Measurements from ENCODE around the gene PEMT.

The PEMT gene

DNA sequence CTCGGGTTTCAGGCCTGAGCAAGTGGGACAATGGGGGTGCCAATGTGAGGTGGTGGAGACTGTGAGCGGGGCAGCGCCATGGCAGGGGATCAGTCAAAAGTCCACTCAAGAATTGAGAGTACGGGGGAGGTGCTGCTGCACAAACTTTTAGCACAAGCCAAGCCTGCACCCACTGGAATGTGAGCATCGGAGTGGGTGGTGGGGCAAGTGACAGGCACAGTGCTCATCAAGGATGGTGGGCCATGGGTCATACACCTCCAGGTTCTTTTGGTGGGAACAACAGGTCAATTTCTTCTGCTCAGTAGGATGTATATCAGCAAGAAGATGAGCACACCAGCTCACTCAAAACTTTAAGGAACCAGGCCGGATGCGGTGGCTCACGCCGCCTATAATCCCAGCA, 32.4 kb upstream of the PEMT start:
- H4K20me1 ChIP-seq (ENCODE audit: low read depth, low read length), result no peaks in the 10 kb centered on the region
- H3K4me3 ChIP-seq (ENCODE audit: insufficient read depth, low read length, poor library complexity, severe bottlenecking), result no peak overlapping the region
- no peaks in the 10 kb centered on the region for H3K79me2 ChIP-seq (ENCODE audit: insufficient read depth, low read length)
- no peaks in the 10 kb centered on the region for H3K36me3 ChIP-seq (ENCODE audit: low read length)
- no peaks in the 10 kb centered on the region for H3K9me3 ChIP-seq (ENCODE audit: insufficient read depth, low read length)
- TF ChIP-seq EZH2phosphoT487 (conservative IDR thresholded peaks at IDR 0.05; ENCODE audit: low read length), result no peak
- TF ChIP-seq, protein P1, sequence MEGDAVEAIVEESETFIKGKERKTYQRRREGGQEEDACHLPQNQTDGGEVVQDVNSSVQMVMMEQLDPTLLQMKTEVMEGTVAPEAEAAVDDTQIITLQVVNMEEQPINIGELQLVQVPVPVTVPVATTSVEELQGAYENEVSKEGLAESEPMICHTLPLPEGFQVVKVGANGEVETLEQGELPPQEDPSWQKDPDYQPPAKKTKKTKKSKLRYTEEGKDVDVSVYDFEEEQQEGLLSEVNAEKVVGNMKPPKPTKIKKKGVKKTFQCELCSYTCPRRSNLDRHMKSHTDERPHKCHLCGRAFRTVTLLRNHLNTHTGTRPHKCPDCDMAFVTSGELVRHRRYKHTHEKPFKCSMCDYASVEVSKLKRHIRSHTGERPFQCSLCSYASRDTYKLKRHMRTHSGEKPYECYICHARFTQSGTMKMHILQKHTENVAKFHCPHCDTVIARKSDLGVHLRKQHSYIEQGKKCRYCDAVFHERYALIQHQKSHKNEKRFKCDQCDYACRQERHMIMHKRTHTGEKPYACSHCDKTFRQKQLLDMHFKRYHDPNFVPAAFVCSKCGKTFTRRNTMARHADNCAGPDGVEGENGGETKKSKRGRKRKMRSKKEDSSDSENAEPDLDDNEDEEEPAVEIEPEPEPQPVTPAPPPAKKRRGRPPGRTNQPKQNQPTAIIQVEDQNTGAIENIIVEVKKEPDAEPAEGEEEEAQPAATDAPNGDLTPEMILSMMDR (IDR thresholded peaks at IDR 0.05; ENCODE audit: insufficient read depth, low read length, poor library complexity, severe bottlenecking), result no peak
- no peaks in the 10 kb centered on the region for H3K27me3 ChIP-seq (ENCODE audit: low read length)
- no peaks in the 10 kb centered on the region for H3K9me2 ChIP-seq (replicated peaks; ENCODE audit: insufficient read depth, low read length)
- H2AFZ ChIP-seq (ENCODE audit: low read depth, low read length, severe bottlenecking), result no peak overlapping the region
- no peak overlapping the region for H3K4me2 ChIP-seq (ENCODE audit: low read depth, low read length, poor library complexity, severe bottlenecking)
- no peak overlapping the region for H3K27ac ChIP-seq (ENCODE audit: low read depth, low read length)
- no peak overlapping the region for H3K9ac ChIP-seq (ENCODE audit: low read length)
- H3F3A ChIP-seq (ENCODE audit: insufficient read depth), result no peaks in the 10 kb centered on the region

DNA sequence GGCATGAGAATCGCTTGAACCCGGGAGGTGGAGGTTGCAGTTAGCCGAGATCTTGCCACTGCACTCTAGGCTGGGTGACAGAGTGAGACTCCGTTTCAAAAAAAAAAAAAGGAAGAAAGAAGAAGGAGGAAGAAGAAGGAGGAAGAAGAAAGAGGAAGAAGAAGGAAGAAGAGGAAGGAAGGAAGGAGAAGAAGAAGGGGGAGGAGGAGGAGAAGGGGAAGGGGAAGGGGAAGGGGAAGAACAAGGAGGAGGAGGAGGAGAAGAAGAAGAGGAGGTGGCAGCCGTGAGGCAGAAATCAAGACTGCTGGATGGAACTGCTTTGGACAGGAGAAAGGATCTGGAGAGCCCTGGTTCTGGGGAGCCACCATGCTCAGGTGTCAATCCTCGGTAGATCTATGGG, 29.7 kb upstream of the PEMT start:
- Histone ChIP-seq H4K20me1 (ENCODE audit: low read depth, low read length) (no peaks in the 10 kb centered on the region), H3K9me2 (replicated peaks; ENCODE audit: insufficient read depth, low read length) (no peaks in the 10 kb centered on the region), H3K36me3 (ENCODE audit: low read length) (no peaks in the 10 kb centered on the region), H3K9ac (ENCODE audit: low read length) (no peak overlapping the region), H2AFZ (ENCODE audit: low read depth, low read length, severe bottlenecking) (no peak overlapping the region), H3K4me3 (ENCODE audit: insufficient read depth, low read length, poor library complexity, severe bottlenecking) (no peak overlapping the region), H3F3A (ENCODE audit: insufficient read depth) (no peaks in the 10 kb centered on the region), H3K27me3 (ENCODE audit: low read length) (no peaks in the 10 kb centered on the region), H3K27ac (ENCODE audit: low read depth, low read length) (no peak overlapping the region), H3K4me2 (ENCODE audit: low read depth, low read length, poor library complexity, severe bottlenecking) (no peak overlapping the region), H3K79me2 (ENCODE audit: insufficient read depth, low read length) (no peaks in the 10 kb centered on the region), H3K9me3 (ENCODE audit: insufficient read depth, low read length) (no peaks in the 10 kb centered on the region)
- TF ChIP-seq, protein P1 (IDR thresholded peaks at IDR 0.05; ENCODE audit: insufficient read depth, low read length, poor library complexity, severe bottlenecking), result no peak
- no peak for TF ChIP-seq EZH2phosphoT487 (conservative IDR thresholded peaks at IDR 0.05; ENCODE audit: low read length)

DNA sequence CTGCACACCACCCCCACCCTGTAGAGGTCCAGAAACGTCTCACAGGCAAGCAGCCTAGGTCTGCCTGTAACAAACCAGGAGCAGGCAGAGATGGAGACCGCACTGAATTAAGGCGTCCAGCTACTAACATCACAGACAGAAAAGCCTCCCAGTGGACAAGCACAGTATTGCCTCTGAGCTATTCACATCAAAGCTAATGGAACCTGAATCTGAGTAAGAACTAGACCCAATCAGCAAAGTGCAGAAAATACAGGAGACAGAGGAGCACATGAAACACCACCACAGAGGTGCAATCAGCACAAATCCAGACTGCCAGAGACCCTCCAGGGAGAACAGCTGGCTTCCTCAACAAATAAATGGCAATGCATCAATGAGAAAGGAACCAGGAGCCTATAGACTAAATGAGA, 22.2 kb upstream of the PEMT start:
- no peak overlapping the region for H3K27ac ChIP-seq (ENCODE audit: low read depth, low read length)
- H3K9me2 ChIP-seq (replicated peaks; ENCODE audit: insufficient read depth, low read length), result no peaks in the 10 kb centered on the region
- no peak overlapping the region for H3K9ac ChIP-seq (ENCODE audit: low read length)
- H3K79me2 ChIP-seq (ENCODE audit: insufficient read depth, low read length), result no peaks in the 10 kb centered on the region
- no peaks in the 10 kb centered on the region for H3K36me3 ChIP-seq (ENCODE audit: low read length)
- H3K27me3 ChIP-seq (ENCODE audit: low read length), result no peaks in the 10 kb centered on the region
- TF ChIP-seq, protein P1 (IDR thresholded peaks at IDR 0.05; ENCODE audit: insufficient read depth, low read length, poor library complexity, severe bottlenecking), result peak; percentile 37
- no peak for TF ChIP-seq EZH2phosphoT487 (conservative IDR thresholded peaks at IDR 0.05; ENCODE audit: low read length)
- no peaks in the 10 kb centered on the region for H4K20me1 ChIP-seq (ENCODE audit: low read depth, low read length)
- H3K4me3 ChIP-seq (ENCODE audit: insufficient read depth, low read length, poor library complexity, severe bottlenecking), result no peak overlapping the region
- H3K4me2 ChIP-seq (ENCODE audit: low read depth, low read length, poor library complexity, severe bottlenecking), result no peak overlapping the region
- H3F3A ChIP-seq (ENCODE audit: insufficient read depth), result no peaks in the 10 kb centered on the region
- H3K9me3 ChIP-seq (ENCODE audit: insufficient read depth, low read length), result no peaks in the 10 kb centered on the region
- peak overlapping the region; percentile 17 for H2AFZ ChIP-seq (ENCODE audit: low read depth, low read length, severe bottlenecking)

Measured in SU-DHL-6 (cell line).